ENCODE data around the gene NEK11. TPM values are rescaled to one million over a fixed set of nuclear protein-coding genes. Genes with fewer than 3 reads are reported as not detected.

NEK11 gene
- total RNA-seq, 1 donor from 2014 or later = 20.9 TPM

GRCh38 chr3:131216801-131217200 lies 190.1 kb downstream of the NEK11 start:
- no peak overlapping the region for H3K4me3 ChIP-seq (ENCODE audit: low read length in 3 of 3)
- H3K9me3 ChIP-seq (ENCODE audit: control insufficient read depth in 3 of 3, low read length in 3 of 3) = no peaks in the 10 kb centered on the region
- H3K36me3 ChIP-seq (ENCODE audit: control insufficient read depth in 3 of 3, insufficient read depth in 3 of 3, low read length in 3 of 3) = no peaks in the 10 kb centered on the region
- no peak overlapping the region for H3K9ac ChIP-seq (ENCODE audit: low read depth in 1 of 3, low read length in 3 of 3)
- H3K27ac ChIP-seq (ENCODE audit: low read depth, low read length) = no peak overlapping the region
- no peaks in the 10 kb centered on the region for H3K27me3 ChIP-seq (ENCODE audit: control insufficient read depth in 3 of 3, insufficient read depth in 3 of 3, low read length in 3 of 3)
- no peaks in the 10 kb centered on the region for H3K4me1 ChIP-seq (ENCODE audit: control insufficient read depth in 3 of 3, insufficient read depth in 3 of 3, low read length in 3 of 3)

GRCh38 chr3:131217296-131217741 lies 190.6 kb downstream of the NEK11 start:
- no peak overlapping the region for H3K27ac ChIP-seq (ENCODE audit: low read depth, low read length)
- H3K9me3 ChIP-seq (ENCODE audit: control insufficient read depth in 3 of 3, low read length in 3 of 3) = no peaks in the 10 kb centered on the region

GRCh38 chr3:131218196-131218595 lies 191.5 kb downstream of the NEK11 start:
- Histone ChIP-seq H3K27me3 (ENCODE audit: control insufficient read depth in 3 of 3, insufficient read depth in 3 of 3, low read length in 3 of 3) (no peaks in the 10 kb centered on the region), H3K4me1 (ENCODE audit: control insufficient read depth in 3 of 3, insufficient read depth in 3 of 3, low read length in 3 of 3) (no peaks in the 10 kb centered on the region), H3K27ac (ENCODE audit: low read depth, low read length) (no peak overlapping the region), H3K9ac (ENCODE audit: low read depth in 1 of 3, low read length in 3 of 3) (no peak overlapping the region), H3K36me3 (ENCODE audit: control insufficient read depth in 3 of 3, insufficient read depth in 3 of 3, low read length in 3 of 3) (no peaks in the 10 kb centered on the region), H3K9me3 (ENCODE audit: control insufficient read depth in 3 of 3, low read length in 3 of 3) (no peaks in the 10 kb centered on the region), H3K4me3 (ENCODE audit: low read length in 3 of 3) (no peak overlapping the region)

More at GRCh38 chr3:131217296-131217741, 190.6 kb downstream of the NEK11 start:
- Histone ChIP-seq H3K9ac (ENCODE audit: low read depth in 1 of 3, low read length in 3 of 3) (no peak overlapping the region), H3K4me1 (ENCODE audit: control insufficient read depth in 3 of 3, insufficient read depth in 3 of 3, low read length in 3 of 3) (no peaks in the 10 kb centered on the region), H3K4me3 (ENCODE audit: low read length in 3 of 3) (no peak overlapping the region), H3K36me3 (ENCODE audit: control insufficient read depth in 3 of 3, insufficient read depth in 3 of 3, low read length in 3 of 3) (no peaks in the 10 kb centered on the region), H3K27me3 (ENCODE audit: control insufficient read depth in 3 of 3, insufficient read depth in 3 of 3, low read length in 3 of 3) (no peaks in the 10 kb centered on the region)

GRCh38 chr3:131221731-131222130 lies 195.1 kb downstream of the NEK11 start:
- H3K4me3 ChIP-seq (ENCODE audit: low read length in 3 of 3) = no peak overlapping the region
- H3K36me3 ChIP-seq (ENCODE audit: control insufficient read depth in 3 of 3, insufficient read depth in 3 of 3, low read length in 3 of 3) = no peaks in the 10 kb centered on the region
- no peaks in the 10 kb centered on the region for H3K27me3 ChIP-seq (ENCODE audit: control insufficient read depth in 3 of 3, insufficient read depth in 3 of 3, low read length in 3 of 3)
- no peak overlapping the region for H3K9ac ChIP-seq (ENCODE audit: low read depth in 1 of 3, low read length in 3 of 3)
- H3K27ac ChIP-seq (ENCODE audit: low read depth, low read length) = no peak overlapping the region
- H3K4me1 ChIP-seq (ENCODE audit: control insufficient read depth in 3 of 3, insufficient read depth in 3 of 3, low read length in 3 of 3) = no peaks in the 10 kb centered on the region
- H3K9me3 ChIP-seq (ENCODE audit: control insufficient read depth in 3 of 3, low read length in 3 of 3) = no peaks in the 10 kb centered on the region

GRCh38 chr3:131222599-131222998 lies 195.9 kb downstream of the NEK11 start:
- Histone ChIP-seq H3K9ac (ENCODE audit: low read depth in 1 of 3, low read length in 3 of 3) (no peak overlapping the region), H3K36me3 (ENCODE audit: control insufficient read depth in 3 of 3, insufficient read depth in 3 of 3, low read length in 3 of 3) (no peaks in the 10 kb centered on the region), H3K27me3 (ENCODE audit: control insufficient read depth in 3 of 3, insufficient read depth in 3 of 3, low read length in 3 of 3) (no peaks in the 10 kb centered on the region), H3K27ac (ENCODE audit: low read depth, low read length) (no peak overlapping the region), H3K4me1 (ENCODE audit: control insufficient read depth in 3 of 3, insufficient read depth in 3 of 3, low read length in 3 of 3) (no peaks in the 10 kb centered on the region), H3K4me3 (ENCODE audit: low read length in 3 of 3) (no peak overlapping the region), H3K9me3 (ENCODE audit: control insufficient read depth in 3 of 3, low read length in 3 of 3) (no peaks in the 10 kb centered on the region)

- Histone ChIP-seq H3K36me3 (ENCODE audit: control insufficient read depth in 3 of 3, insufficient read depth in 3 of 3, low read length in 3 of 3) (no peaks in the 10 kb centered on the region), H3K27me3 (ENCODE audit: control insufficient read depth in 3 of 3, insufficient read depth in 3 of 3, low read length in 3 of 3) (no peaks in the 10 kb centered on the region), H3K4me3 (ENCODE audit: low read length in 3 of 3) (no peak overlapping the region), H3K9ac (ENCODE audit: low read depth in 1 of 3, low read length in 3 of 3) (no peak overlapping the region), H3K27ac (ENCODE audit: low read depth, low read length) (no peak overlapping the region), H3K4me1 (ENCODE audit: control insufficient read depth in 3 of 3, insufficient read depth in 3 of 3, low read length in 3 of 3) (no peaks in the 10 kb centered on the region), H3K9me3 (ENCODE audit: control insufficient read depth in 3 of 3, low read length in 3 of 3) (no peaks in the 10 kb centered on the region)
These were observed 197.0 kb downstream of the NEK11 start for GRCh38 chr3:131223373-131224289.

- H3K27me3 ChIP-seq (ENCODE audit: control insufficient read depth in 3 of 3, insufficient read depth in 3 of 3, low read length in 3 of 3) = no peaks in the 10 kb centered on the region
These were observed 198.3 kb downstream of the NEK11 start for GRCh38 chr3:131224886-131225550.

GRCh38 chr3:131228522-131228921 lies 201.8 kb downstream of the NEK11 start:
- H3K4me3 ChIP-seq (ENCODE audit: low read length in 3 of 3) = no peak overlapping the region
- H3K4me1 ChIP-seq (ENCODE audit: control insufficient read depth in 3 of 3, insufficient read depth in 3 of 3, low read length in 3 of 3) = no peaks in the 10 kb centered on the region
- H3K27me3 ChIP-seq (ENCODE audit: control insufficient read depth in 3 of 3, insufficient read depth in 3 of 3, low read length in 3 of 3) = no peaks in the 10 kb centered on the region
- H3K36me3 ChIP-seq (ENCODE audit: control insufficient read depth in 3 of 3, insufficient read depth in 3 of 3, low read length in 3 of 3) = no peaks in the 10 kb centered on the region
- H3K9ac ChIP-seq (ENCODE audit: low read depth in 1 of 3, low read length in 3 of 3) = no peak overlapping the region
- no peaks in the 10 kb centered on the region for H3K9me3 ChIP-seq (ENCODE audit: control insufficient read depth in 3 of 3, low read length in 3 of 3)
- H3K27ac ChIP-seq (ENCODE audit: low read depth, low read length) = no peak overlapping the region

More at GRCh38 chr3:131224886-131225550, 198.3 kb downstream of the NEK11 start:
- Histone ChIP-seq H3K36me3 (ENCODE audit: control insufficient read depth in 3 of 3, insufficient read depth in 3 of 3, low read length in 3 of 3) (no peaks in the 10 kb centered on the region), H3K9me3 (ENCODE audit: control insufficient read depth in 3 of 3, low read length in 3 of 3) (no peaks in the 10 kb centered on the region), H3K4me3 (ENCODE audit: low read length in 3 of 3) (no peak overlapping the region), H3K4me1 (ENCODE audit: control insufficient read depth in 3 of 3, insufficient read depth in 3 of 3, low read length in 3 of 3) (no peaks in the 10 kb centered on the region), H3K27ac (ENCODE audit: low read depth, low read length) (no peak overlapping the region), H3K9ac (ENCODE audit: low read depth in 1 of 3, low read length in 3 of 3) (no peak overlapping the region)

GRCh38 chr3:131231710-131232389 lies 205.2 kb downstream of the NEK11 start:
- Histone ChIP-seq H3K36me3 (ENCODE audit: control insufficient read depth in 3 of 3, insufficient read depth in 3 of 3, low read length in 3 of 3) (no peaks in the 10 kb centered on the region), H3K9me3 (ENCODE audit: control insufficient read depth in 3 of 3, low read length in 3 of 3) (no peaks in the 10 kb centered on the region), H3K27ac (ENCODE audit: low read depth, low read length) (no peak overlapping the region), H3K4me3 (ENCODE audit: low read length in 3 of 3) (no peak overlapping the region), H3K27me3 (ENCODE audit: control insufficient read depth in 3 of 3, insufficient read depth in 3 of 3, low read length in 3 of 3) (no peaks in the 10 kb centered on the region), H3K9ac (ENCODE audit: low read depth in 1 of 3, low read length in 3 of 3) (no peak overlapping the region), H3K4me1 (ENCODE audit: control insufficient read depth in 3 of 3, insufficient read depth in 3 of 3, low read length in 3 of 3) (no peaks in the 10 kb centered on the region)
